H1 (cell line): ENCODE measurements around the gene OVOL3. TPM values are rescaled to one million over a fixed set of nuclear protein-coding genes. Genes with fewer than 3 reads are reported as not detected.

Experiments used
- CTCF ChIA-PET: fragments of 300-600 bp; sonication (Branson Sonifier 250); formaldehyde crosslinking; loops from one replicate; lab custom pipeline; 2021; ENCODE audit not compliant: partially characterized antibody; lab: Charles Lee
- POLR2A ChIA-PET: fragments of 300-600 bp; sonication (Branson Sonifier 250); formaldehyde crosslinking; loops from one replicate; lab custom pipeline; 2021; ENCODE audit warnings: inconsistent platforms; ENCODE audit not compliant: partially characterized antibody; lab: Charles Lee
- DNase-seq, 2 experiments: peaks; one replicate each; pipeline versions ENCODE4 v3.0.0 to v3.0.0-alpha.2; 2010 to 2022; ENCODE audit warnings: low spot score in 2 of 2, low read depth in 1 of 2, mixed read lengths in 1 of 2
- FAIRE-seq: peaks from 2 replicates; lab custom pipeline; 2011; peaks lifted over from hg19 to GRCh38; lab: Jason Lieb, UNC
- H2AFZ ChIP-seq: 2 replicates; pipeline ENCODE4 v1.8.1; 2012; ENCODE audit warnings: low read length, inconsistent platforms
- H2AK5ac ChIP-seq: 2 replicates; pipeline ENCODE4 v1.6.1; 2013; ENCODE audit warnings: low read depth, low read length
- H2BK120ac ChIP-seq: replicated peaks from 2 replicates; pipeline ENCODE3; 2013; ENCODE audit warnings: low read depth, low read length, inconsistent platforms
- H2BK12ac ChIP-seq: 2 replicates; pipeline ENCODE4 v1.6.1; 2013; ENCODE audit warnings: low read depth, low read length
- H2BK15ac ChIP-seq: 2 replicates; pipeline ENCODE4 v1.6.1; 2013; ENCODE audit warnings: low read length
- H2BK20ac ChIP-seq: 2 replicates; pipeline ENCODE4 v1.6.1; 2013; ENCODE audit warnings: low read length
- H2BK5ac ChIP-seq: 2 replicates; pipeline ENCODE4 v1.6.1; 2013; ENCODE audit warnings: low read depth, low read length
- H3K14ac ChIP-seq: 2 replicates; pipeline ENCODE4 v1.6.1; 2013; ENCODE audit warnings: inconsistent platforms; ENCODE audit not compliant: insufficient read length
- H3K18ac ChIP-seq: 2 replicates; pipeline ENCODE4 v1.6.1; 2013; ENCODE audit warnings: low read length; ENCODE audit errors: extremely low read depth
- H3K23ac ChIP-seq: 2 replicates; pipeline ENCODE4 v1.6.1; 2013; ENCODE audit warnings: inconsistent platforms; ENCODE audit not compliant: insufficient read length
- H3K23me2 ChIP-seq: 2 replicates; pipeline ENCODE4 v1.6.1; 2013; ENCODE audit warnings: low read depth, low read length
- H3K27ac ChIP-seq: 2 replicates; pipeline ENCODE4 v1.6.1; 2011; ENCODE audit warnings: low read depth, low read length, inconsistent platforms
- H3K27me3 ChIP-seq, 4 experiments: replicated peaks in 1 of 4; 1 replicate in 1 of 4; 2 replicates in 3 of 4; pipeline versions ENCODE4 v1.6.1 to v1.8.1; 2011 to 2013; ENCODE audit warnings: low read length in 3 of 4, mild to moderate bottlenecking in 3 of 4, inconsistent platforms in 2 of 4, mixed read lengths in 2 of 4, moderate library complexity in 1 of 4; ENCODE audit not compliant: control insufficient read depth in 3 of 4, insufficient read depth in 3 of 4; ENCODE audit errors: extremely low read depth in 1 of 4
- H3K36me3 ChIP-seq, 4 experiments: 2 replicates each; pipeline versions ENCODE4 v1.6.1 to v1.8.1; 2011 to 2013; ENCODE audit warnings: mild to moderate bottlenecking in 4 of 4, low read length in 3 of 4, moderate library complexity in 2 of 4, control low read depth in 1 of 4, inconsistent platforms in 1 of 4; ENCODE audit not compliant: insufficient read depth in 4 of 4, control insufficient read depth in 2 of 4
- H3K4ac ChIP-seq: replicated peaks from 2 replicates; pipeline ENCODE3; 2013; ENCODE audit warnings: low read length, low read depth, mixed read lengths, inconsistent platforms; ENCODE audit not compliant: insufficient read length
- H3K4me1 ChIP-seq, 4 experiments: replicated peaks in 1 of 4; 1 replicate in 1 of 4; 2 replicates in 3 of 4; pipeline versions ENCODE4 v1.6.1 to v1.8.1; 2011 to 2013; ENCODE audit warnings: low read length in 3 of 4, inconsistent platforms in 2 of 4, mixed read lengths in 1 of 4; ENCODE audit not compliant: insufficient read depth in 4 of 4, control insufficient read depth in 3 of 4
- H3K4me2 ChIP-seq, 2 experiments: 2 replicates each; pipeline versions ENCODE4 v1.6.1 to v1.8.1; 2011 to 2013; ENCODE audit warnings: low read depth in 2 of 2, low read length in 2 of 2, control low read depth in 1 of 2, inconsistent platforms in 1 of 2, mild to moderate bottlenecking in 1 of 2; ENCODE audit not compliant: insufficient read depth in 1 of 2
- H3K4me3 ChIP-seq, 4 experiments: fragments of 200-600, 300-600 bp in 1 of 4; sonication (generic), shearing (Covaris generic), sonication (Bioruptor Twin) in 1 of 4; 2 replicates each; pipeline versions ENCODE4 v1.5.1 to v1.8.1; 2011 to 2016; ENCODE audit warnings: low read length in 4 of 4, low read depth in 3 of 4, control low read depth in 2 of 4, inconsistent platforms in 2 of 4, mild to moderate bottlenecking in 2 of 4, mixed read lengths in 1 of 4, moderate library complexity in 1 of 4; ENCODE audit not compliant: insufficient read depth in 2 of 4; ENCODE audit errors: extremely low read depth in 1 of 4
- H3K56ac ChIP-seq: replicated peaks from 2 replicates; pipeline ENCODE3; 2013; ENCODE audit warnings: low read depth, mild to moderate bottlenecking, mixed read lengths, low read length, inconsistent platforms; ENCODE audit not compliant: insufficient read length
- H3K79me1 ChIP-seq: 2 replicates; pipeline ENCODE4 v1.6.1; 2013; ENCODE audit warnings: low read depth, low read length, control low read depth
- H3K79me2 ChIP-seq, 2 experiments: 2 replicates each; pipeline versions ENCODE4 v1.6.1 to v1.8.1; 2012 to 2013; ENCODE audit warnings: low read length in 2 of 2, mild to moderate bottlenecking in 2 of 2, inconsistent platforms in 1 of 2; ENCODE audit not compliant: insufficient read depth in 2 of 2, control insufficient read depth in 1 of 2
- H3K9ac ChIP-seq, 4 experiments: replicated peaks in 1 of 4; 1 replicate in 1 of 4; 2 replicates in 3 of 4; pipeline versions ENCODE4 v1.6.1 to v1.8.1; 2011 to 2013; ENCODE audit warnings: low read depth in 3 of 4, low read length in 3 of 4, control low read depth in 2 of 4, mild to moderate bottlenecking in 2 of 4, moderate library complexity in 2 of 4, inconsistent platforms in 1 of 4; ENCODE audit errors: extremely low read depth in 1 of 4
- H3K9me3 ChIP-seq, 2 experiments: 2 replicates each; pipeline versions ENCODE4 v1.6.1 to v1.8.1; 2012 to 2013; ENCODE audit warnings: mild to moderate bottlenecking in 2 of 2, moderate library complexity in 2 of 2, control low read depth in 1 of 2, inconsistent platforms in 1 of 2, low read depth in 1 of 2, low read length in 1 of 2, mixed read lengths in 1 of 2; ENCODE audit not compliant: insufficient read depth in 2 of 2
- H4K20me1 ChIP-seq, 2 experiments: replicated peaks in 1 of 2; 2 replicates each; pipeline versions ENCODE3 to v1.8.1; 2011 to 2013; ENCODE audit warnings: inconsistent platforms in 2 of 2, low read length in 2 of 2, mild to moderate bottlenecking in 1 of 2; ENCODE audit not compliant: insufficient read depth in 2 of 2, control insufficient read depth in 1 of 2
- H4K5ac ChIP-seq: 2 replicates; pipeline ENCODE4 v1.6.1; 2013; ENCODE audit warnings: low read length, low read depth, mixed read lengths, inconsistent platforms; ENCODE audit not compliant: insufficient read length
- H4K8ac ChIP-seq: 2 replicates; pipeline ENCODE4 v1.8.0; 2013; ENCODE audit warnings: mild to moderate bottlenecking, moderate library complexity, low read length, inconsistent platforms; ENCODE audit not compliant: insufficient read depth; ENCODE audit errors: extremely low read depth
- H4K91ac ChIP-seq: replicated peaks from 2 replicates; pipeline ENCODE3; 2013; ENCODE audit warnings: low read length, mixed read lengths, inconsistent platforms; ENCODE audit not compliant: insufficient read length
- CBX8 ChIP-seq: fragments of 300-800, 300-1000 bp; sonication (generic); IDR thresholded peaks from 2 replicates; pipeline ENCODE4 v1.7.1; 2016; ENCODE audit warnings: low read depth, low read length, borderline replicate concordance
- CTCF ChIP-seq, 3 experiments: IDR thresholded peaks; 1 replicate in 2 of 3; 2 replicates in 1 of 3; pipeline versions ENCODE4 v1.5.1 to v1.6.1; 2011; ENCODE audit warnings: low read length in 3 of 3, mild to moderate bottlenecking in 3 of 3, inconsistent platforms in 2 of 3, low read depth in 1 of 3, moderate library complexity in 1 of 3; ENCODE audit not compliant: insufficient read depth in 1 of 3; ENCODE audit errors: control extremely low read depth in 1 of 3
- JUND ChIP-seq: IDR thresholded peaks from 2 replicates; pipeline ENCODE4 v1.6.1; 2011; ENCODE audit warnings: mild to moderate bottlenecking, improper control_type of control experiment, low read length
- KDM1A ChIP-seq: fragments of 200-600, 300-600 bp; sonication (generic); IDR thresholded peaks from 2 replicates; pipeline ENCODE4 v1.7.1; 2016; ENCODE audit warnings: mild to moderate bottlenecking, low read length, borderline replicate concordance
- MAFK ChIP-seq: IDR thresholded peaks from 2 replicates; pipeline ENCODE4 v1.6.1; 2012; ENCODE audit warnings: low read depth, mild to moderate bottlenecking, improper control_type of control experiment, low read length
- SIN3A ChIP-seq, 2 experiments: IDR thresholded peaks in 1 of 2; conservative IDR thresholded peaks in 1 of 2; 2 replicates each; pipeline ENCODE4 v1.6.1; 2011 to 2012; ENCODE audit warnings: low read length in 2 of 2, improper control_type of control experiment in 1 of 2, low read depth in 1 of 2, mild to moderate bottlenecking in 1 of 2
- TBP ChIP-seq: IDR thresholded peaks from 2 replicates; pipeline ENCODE4 v1.6.1; 2011; ENCODE audit warnings: low read depth, low read length, improper control_type of control experiment
- ZNF274 ChIP-seq: IDR thresholded peaks from 2 replicates; pipeline ENCODE4 v1.7.0; 2012; ENCODE audit warnings: low read length, borderline replicate concordance; ENCODE audit errors: extremely low read depth
- WGBS, 2 experiments: shearing (Covaris generic) in 1 of 2; methylation state at CpG; one replicate each; pipeline versions ENCODE4 v1.1.6 to v1.1.7; 2013 to 2015; ENCODE audit warnings: low lambda C conversion rate in 2 of 2, mixed read lengths in 2 of 2, inconsistent platforms in 1 of 2, low coverage in 1 of 2, missing lambda C conversion rate in 1 of 2; ENCODE audit not compliant: insufficient replicate concordance in 2 of 2, insufficient coverage in 1 of 2, insufficient read length in 1 of 2; ENCODE audit errors: extremely low coverage in 1 of 2, missing lambda C conversion rate in 1 of 2; 5-methylcytosine and 5-hydroxymethylcytosine counted together
- polyA plus RNA-seq, 7 experiments: library from polyadenylated mRNA; depleted of rRNA in 3 of 7; stranded (reverse) in 5 of 7; unstranded in 2 of 7; fragments of >200 nt in 5 of 7; fragments of 200-250 nt in 2 of 7; gene quantifications; 1 replicate in 5 of 7; 2 replicates in 1 of 7; 4 replicates in 1 of 7; pipeline versions ENCODE4 v1.2.1 to v1.2.3, GENCODE V29; 2011 to 2013; ENCODE audit warnings: missing spikeins in 2 of 7, mixed read lengths in 2 of 7
- total RNA-seq: library from RNA; stranded (reverse); fragmentation: NEBNext Ultra II Directional; extraction: Animal tissue kit (Norgen Biotek cat#: 25700); gene quantifications from 2 replicates; pipeline ENCODE4 v1.2.1, GENCODE V29; 2021

The OVOL3 gene
- total and polyA plus RNA-seq, 2 of the 8 experiments (the other 6 are each of a cell fraction or from before 2014, with no cell fraction given) = 0.45 TPM; not detected in 1

GRCh38 chr19:36121486-36122124, 10.7 kb downstream of the OVOL3 start:
- Histone ChIP-seq H3K23me2 (no peaks in the 10 kb centered on the region), H3K27ac (no peak overlapping the region; the same call in 1 of the 2 replicates), H3K4me2 (no peak overlapping the region), H4K91ac (no peak overlapping the region), H2BK20ac (no peak overlapping the region), H3K79me2 (peaks cover 0 to 3% of the 10 kb centered on the region in 2 experiments; a peak in 1 of 4 replicates), H3K36me3 (peaks cover 10 to 31% (median 25%) of the 10 kb centered on the region in 4 experiments; a peak in 7 of 8 replicates), H4K8ac (0 out of 2 replicates have a peak overlapping the region, but pooled peaks have one; percentile 3), H2BK120ac (no peak overlapping the region), H2BK15ac (no peak overlapping the region), H3K4ac (no peak overlapping the region), H3K27me3 (no peaks in the 10 kb centered on the region), H3K79me1 (peaks cover 6% of the 10 kb centered on the region; the same call in 1 of the 2 replicates), H2BK5ac (no peak overlapping the region; the same call in 1 of the 2 replicates), H3K14ac (no peak overlapping the region), H3K56ac (no peak overlapping the region), H3K9ac (no peak overlapping the region), H3K4me3 (no peak overlapping the region), H3K23ac (no peak overlapping the region), H3K18ac (no peak overlapping the region), H4K5ac (no peak overlapping the region), H2AK5ac (no peak overlapping the region), H3K4me1 (peaks cover 0 to 7% (median under 1%) of the 10 kb centered on the region in 4 experiments; a peak in 4 of 7 replicates), H2BK12ac (no peak overlapping the region), H3K9me3 (no peaks in the 10 kb centered on the region), H4K20me1 (peaks cover 3 to 7% of the 10 kb centered on the region in 2 experiments), H2AFZ (no peak overlapping the region)
- CTCF ChIA-PET = no interaction called here
- 93% methylated on average over 46 of the region's 49 CpGs; no CpG with 5 or more reads in 1 of the 2 experiments for WGBS, 2 experiments
- POLR2A ChIA-PET = interaction anchor here (1.5 kb wide), 1 partner anchor 8 kb away, joined by 3 read pairs; no protein-coding TSS in a partner anchor
- FAIRE-seq (no peak), DNase-seq (no peak)
- TF ChIP-seq TBP (no peak), SIN3A (conservative IDR thresholded peaks at IDR 0.05 in 1 of 2, IDR thresholded peaks at IDR 0.05 in 1 of 2; ENCODE audit: low read depth in 1 of 2, low read length in 2 of 2) (no peak), KDM1A (no peak), CTCF (IDR thresholded peaks at IDR 0.05; ENCODE audit: control extremely low read depth in 1 of 3, insufficient read depth in 1 of 3, low read depth in 1 of 3, low read length in 3 of 3) (no peak), ZNF274 (no peak), MAFK (no peak), JUND (no peak), CBX8 (no peak)
